C4-2B (cell line): ENCODE results near the gene TMEM109.

Experiments used
- H3K27ac ChIP-seq: fragments of 450-650 bp; 2 replicates; pipeline ENCODE4 v1.5.1; 2017
- CTCF ChIP-seq: fragments of 450-650 bp; conservative IDR thresholded peaks from 2 replicates; pipeline ENCODE4 v1.5.1; 2017; ENCODE audit warnings: mild to moderate bottlenecking
- ZFX ChIP-seq: fragments of 450-650 bp; IDR thresholded peaks from 2 replicates; pipeline ENCODE4 v1.6.1; 2017

The TMEM109 gene

GRCh38 chr11:60966890-60967289 is 52.9 kb downstream of the TMEM109 start:
- no peak for TF ChIP-seq CTCF
- no peak overlapping the region for H3K27ac ChIP-seq

- TF ChIP-seq ZFX, result no peak
- no peak for TF ChIP-seq CTCF
- H3K27ac ChIP-seq, result no peak overlapping the region
Observed at GRCh38 chr11:60968223-60968622, 54.3 kb downstream of the TMEM109 start.

- peak; percentile 96 for TF ChIP-seq CTCF
- no peak for TF ChIP-seq ZFX
- no peak overlapping the region for H3K27ac ChIP-seq
Observed at GRCh38 chr11:60970369-60970774, 56.4 kb downstream of the TMEM109 start.

GRCh38 chr11:60970890-60971289 is 56.9 kb downstream of the TMEM109 start:
- H3K27ac ChIP-seq, result no peak overlapping the region
- TF ChIP-seq CTCF (no peak), ZFX (no peak)

GRCh38 chr11:60971520-60971919 is 57.6 kb downstream of the TMEM109 start, which contains the start of gene CD6:
TSS of gene CD6 (plus strand) at chr11:60971680. CDS start at chr11:60971866, 186 bp downstream.
- no peak for TF ChIP-seq CTCF
- TF ChIP-seq ZFX, result no peak

GRCh38 chr11:60972182-60973030 is 58.4 kb downstream of the TMEM109 start:
- no peak overlapping the region for H3K27ac ChIP-seq
- TF ChIP-seq CTCF (no peak), ZFX (no peak)

More at GRCh38 chr11:60971520-60971919, 57.6 kb downstream of the TMEM109 start, which contains the start of gene CD6:
- H3K27ac ChIP-seq, result no peak within 1 kb of the TSS
